Limb (tissue), 2 donors: Measurements from ENCODE around the gene TBC1D3I.
"Not testable (repeated sequence)": the region's sequence is repeated elsewhere in the genome, so short reads cannot be mapped to it uniquely, and the experiment has no call there.

Source experiments
- DNase-seq, 2 donors: peaks; one replicate each; pipeline ENCODE4 v3.0.0-alpha.2; 2016; ENCODE audit errors: extremely low spot score in 2 of 2

TBC1D3I gene

GRCh38 chr17:36264470-36264869, at the start of gene TBC1D3I:
TSS of gene TBC1D3I (minus strand) at chr17:36264570. CDS start at chr17:36262985, 1,585 bp downstream.
- not testable (repeated sequence) for DNase-seq

GRCh38 chr17:36295161-36295560, 30.8 kb upstream of the TBC1D3I start:
- DNase-seq: not testable (repeated sequence)

GRCh38 chr17:36289965-36290612, 25.7 kb upstream of the TBC1D3I start:
- not testable (repeated sequence) for DNase-seq

- not testable (repeated sequence) for DNase-seq
These were observed 19.8 kb upstream of the TBC1D3I start for GRCh38 chr17:36284219-36284618.

- not testable (repeated sequence) for DNase-seq
These were observed 18.9 kb upstream of the TBC1D3I start for GRCh38 chr17:36283256-36283655.

- DNase-seq: not testable (repeated sequence)
These were observed 22.3 kb downstream of the TBC1D3I start for GRCh38 chr17:36242046-36242445.

GRCh38 chr17:36229644-36230043, 34.7 kb downstream of the TBC1D3I start:
- DNase-seq: not testable (repeated sequence)

- not testable (repeated sequence) for DNase-seq
These were observed 41.4 kb downstream of the TBC1D3I start for GRCh38 chr17:36222967-36223366.

- DNase-seq: not testable (repeated sequence)
These were observed 42.7 kb downstream of the TBC1D3I start for GRCh38 chr17:36221581-36222100.

- DNase-seq: not testable (repeated sequence)
These were observed 43.4 kb downstream of the TBC1D3I start for GRCh38 chr17:36220737-36221580.

GRCh38 chr17:36219556-36219955, 44.8 kb downstream of the TBC1D3I start:
- not testable (repeated sequence) for DNase-seq

GRCh38 chr17:36215406-36216308, 48.7 kb downstream of the TBC1D3I start:
- DNase-seq: not testable (repeated sequence)

GRCh38 chr17:36214918-36215317, 49.5 kb downstream of the TBC1D3I start:
- no peak for DNase-seq

- DNase-seq: no peak
These were observed 50.7 kb downstream of the TBC1D3I start for GRCh38 chr17:36213695-36214094.

- no peak for DNase-seq
These were observed 51.4 kb downstream of the TBC1D3I start for GRCh38 chr17:36212966-36213365.

GRCh38 chr17:36212272-36212605, 52.1 kb downstream of the TBC1D3I start:
- DNase-seq: no peak

- DNase-seq: not testable (repeated sequence)
These were observed 52.7 kb downstream of the TBC1D3I start for GRCh38 chr17:36211484-36212271.

- DNase-seq: not testable (repeated sequence)
These were observed 53.7 kb downstream of the TBC1D3I start, which contains the start of gene CCL4L2 for GRCh38 chr17:36210439-36211211. TSS of gene CCL4L2 (plus strand) at chr17:36211063.

- DNase-seq: no peak
These were observed 54.8 kb downstream of the TBC1D3I start for GRCh38 chr17:36209575-36209974.

GRCh38 chr17:36207383-36207782, 57.0 kb downstream of the TBC1D3I start:
- DNase-seq: not testable (repeated sequence)
